Natural killer cell treated with Interleukin-12 subunit alpha and Interleukin-12 subunit beta and Interleukin-15 and Interleukin-18, amount 100 ng/mL, for 72 hours (primary cell): ENCODE results near the gene PPP2R2C. TPM values are rescaled to one million over a fixed set of nuclear protein-coding genes. Genes with fewer than 3 reads are reported as not detected.
A peak's percentile ranks its signal among the peaks of the same experiment; 100 is the strongest.

Experiments
- ATAC-seq, 2 donors: fragments of 150-1000 bp; cut with Tn5 transposase in 1 of 2; sonication (Bioruptor Pico), chemical (Tn5 transposase) in 1 of 2; 2 replicates each; pipeline ENCODE4 v1.10.0; 2021
- DNase-seq: peaks from one replicate; pipeline ENCODE4 v3.0.0; 2022; ENCODE audit warnings: low spot score
- H3K27ac Mint-ChIP-seq, 2 donors: 1 replicate in 1 of 2; 2 replicates in 1 of 2; pipeline ENCODE4 v1.8.0; 2022; ENCODE audit warnings: mixed read lengths in 2 of 2, mild to moderate bottlenecking in 1 of 2, moderate library complexity in 1 of 2
- H3K27me3 Mint-ChIP-seq, 2 donors: 1 replicate in 1 of 2; 2 replicates in 1 of 2; pipeline ENCODE4 v1.8.0; 2022; ENCODE audit warnings: mixed read lengths in 2 of 2
- H3K36me3 Mint-ChIP-seq: one replicate; pipeline ENCODE4 v1.8.0; 2022; ENCODE audit warnings: mixed read lengths
- H3K4me1 Mint-ChIP-seq, 2 donors: 1 replicate in 1 of 2; 2 replicates in 1 of 2; pipeline ENCODE4 v1.8.0; 2022; ENCODE audit warnings: low read depth in 2 of 2, mixed read lengths in 2 of 2, mild to moderate bottlenecking in 1 of 2
- H3K4me3 Mint-ChIP-seq: one replicate; pipeline ENCODE4 v1.8.0; 2022; ENCODE audit warnings: mixed read lengths
- H3K9me3 Mint-ChIP-seq: 2 replicates; pipeline ENCODE4 v1.8.0; 2022; ENCODE audit warnings: mixed read lengths
- total RNA-seq, 2 donors: library from RNA; stranded (reverse); gene quantifications; one replicate each; pipeline ENCODE4 v1.2.3, GENCODE V29; 2022

The PPP2R2C gene
- total RNA-seq, 2 donors from 2014 or later, result not detected

DNA sequence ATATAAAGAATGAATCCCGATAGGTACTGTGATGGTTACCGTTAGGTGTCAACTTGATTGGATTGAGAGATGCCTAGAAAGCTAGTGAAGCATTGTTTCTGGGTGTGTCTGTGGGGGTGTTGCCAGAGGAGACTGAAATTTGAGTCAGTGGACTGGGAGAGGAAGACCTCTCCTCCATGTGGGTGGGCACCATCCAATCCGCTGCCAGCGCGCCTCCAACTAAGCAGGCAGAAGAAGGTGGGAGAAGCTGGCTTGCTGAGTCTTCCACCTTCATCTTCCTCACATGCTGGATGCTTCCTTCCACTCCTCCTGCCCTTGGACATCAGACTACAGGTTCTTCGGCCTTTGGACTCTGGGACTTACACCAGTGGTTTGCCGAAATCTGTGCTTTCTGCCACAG, 162.6 kb downstream of the PPP2R2C start:
- peaks cover 3% of the 10 kb centered on the region for H3K9me3 Mint-ChIP-seq
- ATAC-seq (no peak), DNase-seq (no peak)
- H3K27ac Mint-ChIP-seq, result no peak overlapping the region
- peak overlapping the region; percentile 45 for H3K4me3 Mint-ChIP-seq
- H3K27me3 Mint-ChIP-seq, result peaks cover 54 to 68% of the 10 kb centered on the region in 2 donors
- peaks cover 6 to 9% of the 10 kb centered on the region in 2 donors for H3K4me1 Mint-ChIP-seq
- H3K36me3 Mint-ChIP-seq, result peaks cover 5% of the 10 kb centered on the region

DNA sequence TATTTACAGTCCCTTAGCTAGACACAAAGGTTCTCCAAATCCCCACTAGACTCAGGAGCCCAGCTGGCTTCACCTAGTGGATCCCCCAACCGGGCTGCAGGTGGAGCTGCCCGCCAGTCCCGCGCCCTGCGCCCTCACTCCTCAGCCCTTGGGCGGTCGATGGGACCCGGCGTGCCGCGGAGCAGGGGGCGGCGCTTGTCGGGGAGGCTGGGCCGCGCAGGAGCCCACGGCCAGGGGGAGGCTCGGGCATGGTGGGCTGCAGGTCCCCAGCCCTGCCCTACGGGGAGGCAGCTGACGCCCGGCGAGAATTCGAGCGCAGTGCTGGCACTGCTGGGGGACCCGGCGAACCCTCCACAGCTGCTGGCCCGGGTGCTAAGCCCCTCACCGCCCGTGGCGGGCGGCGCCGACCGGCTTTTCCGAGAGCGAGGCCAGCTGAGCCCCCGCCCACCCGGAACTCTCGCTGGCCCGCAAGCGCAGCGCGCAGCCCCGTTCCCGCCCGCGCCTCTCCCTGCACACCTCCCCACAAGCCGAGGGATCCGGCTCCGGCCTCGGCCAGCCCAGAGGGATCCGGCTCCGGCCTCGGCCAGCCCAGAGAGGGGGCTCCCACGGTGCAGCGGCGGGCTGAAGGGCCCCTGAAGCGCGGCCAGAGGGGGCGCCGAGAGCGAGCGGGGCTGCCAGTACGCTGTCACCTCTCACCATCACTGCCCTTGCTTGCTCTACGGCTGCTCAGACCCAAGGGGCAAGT, 163.3 kb downstream of the PPP2R2C start:
- ATAC-seq (peak; percentile 48 to 57), DNase-seq (peak; percentile 59)
- Mint-ChIP-seq H3K4me3 (peak overlapping the region; percentile 45), H3K27ac (no peak overlapping the region), H3K4me1 (peaks cover 6 to 9% of the 10 kb centered on the region in 2 donors), H3K36me3 (peaks cover 5% of the 10 kb centered on the region), H3K9me3 (peaks cover 3% of the 10 kb centered on the region), H3K27me3 (peaks cover 51 to 63% of the 10 kb centered on the region in 2 donors)

DNA sequence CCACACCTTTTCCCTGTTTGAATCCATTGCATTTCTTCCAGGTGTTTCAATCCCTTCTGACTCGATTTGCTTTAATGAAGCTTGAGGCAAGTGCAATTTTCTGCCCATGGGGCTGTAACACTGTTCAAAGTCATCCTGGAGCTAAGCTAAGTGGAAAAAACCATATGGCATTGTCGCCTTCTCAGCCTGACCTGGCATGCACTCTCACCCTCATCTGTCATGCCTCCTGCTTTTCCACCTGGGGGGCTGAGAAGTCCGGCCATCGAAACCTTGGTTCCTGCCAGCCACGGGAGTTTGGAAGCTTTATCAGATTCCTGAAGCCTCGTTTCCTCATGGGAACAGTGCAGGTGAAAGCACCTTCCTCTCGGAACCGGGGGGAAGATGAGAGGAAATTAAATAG, 164.5 kb downstream of the PPP2R2C start:
- H3K4me1 Mint-ChIP-seq, result peaks cover 6 to 9% of the 10 kb centered on the region in 2 donors
- peak overlapping the region in 1 of 2 donors; percentile 24 for H3K27ac Mint-ChIP-seq
- no peak for ATAC-seq
- peaks cover 3% of the 10 kb centered on the region for H3K9me3 Mint-ChIP-seq
- H3K36me3 Mint-ChIP-seq, result peaks cover 5% of the 10 kb centered on the region
- H3K4me3 Mint-ChIP-seq, result no peak overlapping the region
- peaks cover 48 to 52% of the 10 kb centered on the region in 2 donors for H3K27me3 Mint-ChIP-seq
- DNase-seq, result no peak

DNA sequence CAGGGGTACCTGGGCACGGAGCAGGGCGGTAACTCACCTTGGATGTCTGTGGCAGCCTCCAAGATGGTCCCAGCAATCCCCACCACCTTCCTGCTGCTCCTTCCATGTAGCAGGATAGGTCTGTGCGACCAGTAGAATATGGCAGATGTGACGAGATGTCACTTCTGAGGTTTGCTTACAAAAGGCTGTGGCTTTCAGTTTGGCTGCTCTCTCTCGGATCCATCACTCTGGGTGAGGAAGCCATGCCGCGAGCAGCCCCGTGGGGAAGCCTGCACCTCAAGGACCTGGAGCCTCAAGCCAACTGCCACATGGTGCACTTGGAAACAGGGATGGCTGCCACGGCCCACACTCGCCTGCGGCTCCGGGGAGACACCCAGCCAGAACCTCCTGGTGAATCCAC, 165.2 kb downstream of the PPP2R2C start:
- no peak overlapping the region for H3K4me3 Mint-ChIP-seq
- H3K9me3 Mint-ChIP-seq, result peaks cover 3% of the 10 kb centered on the region
- H3K27ac Mint-ChIP-seq, result no peak overlapping the region
- peaks cover 6 to 9% of the 10 kb centered on the region in 2 donors for H3K4me1 Mint-ChIP-seq
- peaks cover 5% of the 10 kb centered on the region for H3K36me3 Mint-ChIP-seq
- DNase-seq (no peak), ATAC-seq (peak in 1 of 2 donors; percentile 59)
- peaks cover 42 to 45% of the 10 kb centered on the region in 2 donors for H3K27me3 Mint-ChIP-seq

DNA sequence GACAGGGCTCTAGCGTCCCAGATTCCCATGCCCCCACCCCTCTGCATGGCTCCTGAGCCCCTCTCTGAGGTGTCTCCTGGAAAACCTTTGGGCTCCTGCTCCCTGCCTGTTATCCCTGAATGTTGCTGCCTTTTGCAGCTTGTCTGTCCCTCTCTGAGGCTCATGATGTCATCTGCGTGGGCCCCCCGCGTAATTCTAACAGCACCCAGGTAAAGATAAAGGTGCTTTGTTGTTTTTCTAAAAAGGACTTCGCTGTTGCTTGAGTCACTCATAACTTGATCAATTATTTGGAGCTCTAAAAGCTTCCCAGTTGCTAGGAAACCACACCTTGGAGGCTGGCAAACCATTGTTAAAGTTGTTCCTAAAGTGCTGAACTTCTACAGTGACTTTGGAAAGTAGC, 166.1 kb downstream of the PPP2R2C start:
- Mint-ChIP-seq H3K36me3 (peaks cover 5% of the 10 kb centered on the region), H3K27me3 (peaks cover 37 to 38% of the 10 kb centered on the region in 2 donors), H3K27ac (no peak overlapping the region), H3K9me3 (peaks cover 3% of the 10 kb centered on the region), H3K4me3 (no peak overlapping the region), H3K4me1 (peaks cover 6 to 9% of the 10 kb centered on the region in 2 donors)
- ATAC-seq (no peak), DNase-seq (peak; percentile 59)

DNA sequence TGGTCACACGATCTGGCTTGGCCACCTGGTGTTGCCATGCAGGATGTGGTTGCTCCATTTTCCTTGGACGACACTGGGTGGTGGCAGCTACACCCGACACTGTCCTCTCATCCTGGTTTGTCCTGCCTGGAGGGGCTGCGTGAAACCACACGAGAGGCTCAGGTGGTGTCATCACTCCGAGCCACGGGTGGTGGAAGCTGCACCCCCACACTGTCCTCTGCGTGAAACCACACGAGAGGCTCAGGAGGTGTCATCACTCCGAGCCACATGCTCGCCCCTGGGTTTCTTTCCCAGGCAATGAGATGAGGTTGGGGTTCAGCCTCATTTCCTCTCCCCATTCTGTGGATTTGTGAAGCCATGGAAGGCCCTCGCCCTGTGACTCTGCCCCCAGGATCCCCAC, 168.5 kb downstream of the PPP2R2C start:
- DNase-seq (peak; percentile 59), ATAC-seq (peak; percentile 45 to 51)
- H3K27me3 Mint-ChIP-seq, result peaks cover 18 to 23% of the 10 kb centered on the region in 2 donors
- H3K27ac Mint-ChIP-seq, result no peak overlapping the region
- peaks cover 9% of the 10 kb centered on the region for H3K36me3 Mint-ChIP-seq
- peaks cover 3% of the 10 kb centered on the region for H3K9me3 Mint-ChIP-seq
- no peak overlapping the region for H3K4me3 Mint-ChIP-seq
- H3K4me1 Mint-ChIP-seq, result peaks cover 6 to 9% of the 10 kb centered on the region in 2 donors

DNA sequence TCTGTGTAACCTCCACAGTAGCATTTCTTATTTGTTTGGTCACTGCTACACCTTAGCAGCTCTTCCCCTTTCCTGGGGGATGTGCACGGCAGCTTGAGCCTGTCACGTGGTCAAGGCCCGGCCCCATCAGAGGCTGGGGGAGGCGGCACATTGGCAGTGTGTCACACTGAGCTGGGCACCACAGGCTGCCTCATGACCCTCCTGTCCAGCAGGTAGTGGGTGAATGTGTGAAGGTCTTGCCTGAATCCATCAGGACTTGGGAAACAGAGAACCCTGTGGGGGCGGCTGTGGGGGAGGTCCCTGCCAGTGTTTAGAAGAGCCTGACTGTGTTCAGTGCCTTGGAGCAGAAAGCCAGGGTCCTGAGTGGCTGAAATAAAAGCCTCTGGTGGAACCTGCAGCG, 169.5 kb downstream of the PPP2R2C start:
- Mint-ChIP-seq H3K9me3 (no peaks in the 10 kb centered on the region), H3K36me3 (peaks cover 4% of the 10 kb centered on the region)

DNA sequence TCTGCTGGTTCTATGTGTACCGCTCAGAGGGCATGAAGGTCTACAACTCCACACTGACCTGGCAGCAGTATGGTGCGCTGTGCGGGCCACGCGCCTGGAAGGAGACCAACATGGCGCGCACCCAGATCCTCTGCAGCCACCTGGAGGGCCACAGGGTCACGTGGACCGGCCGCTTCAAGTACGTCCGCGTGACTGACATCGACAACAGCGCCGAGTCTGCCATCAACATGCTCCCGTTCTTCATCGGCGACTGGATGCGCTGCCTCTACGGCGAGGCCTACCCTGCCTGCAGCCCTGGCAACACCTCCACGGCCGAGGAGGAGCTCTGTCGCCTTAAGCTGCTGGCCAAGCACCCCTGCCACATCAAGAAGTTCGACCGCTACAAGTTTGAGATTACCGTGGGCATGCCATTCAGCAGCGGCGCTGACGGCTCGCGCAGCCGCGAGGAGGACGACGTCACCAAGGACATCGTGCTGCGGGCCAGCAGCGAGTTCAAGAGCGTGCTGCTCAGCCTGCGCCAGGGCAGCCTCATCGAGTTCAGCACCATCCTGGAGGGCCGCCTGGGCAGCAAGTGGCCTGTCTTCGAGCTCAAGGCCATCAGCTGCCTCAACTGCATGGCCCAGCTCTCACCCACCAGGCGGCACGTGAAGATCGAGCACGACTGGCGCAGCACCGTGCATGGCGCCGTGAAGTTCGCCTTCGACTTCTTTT, 170.5 kb downstream of the PPP2R2C start:
- Mint-ChIP-seq H3K4me3 (no peak overlapping the region), H3K36me3 (peaks cover 4% of the 10 kb centered on the region), H3K27me3 (peaks cover 8 to 12% of the 10 kb centered on the region in 2 donors), H3K27ac (no peak overlapping the region), H3K4me1 (peaks cover 0 to 4% of the 10 kb centered on the region in 2 donors), H3K9me3 (no peaks in the 10 kb centered on the region)
- DNase-seq, result no peak
- no peak for ATAC-seq

More for the DNA sequence above, 169.5 kb downstream of the PPP2R2C start:
- peaks cover 9 to 15% of the 10 kb centered on the region in 2 donors for H3K27me3 Mint-ChIP-seq
- H3K4me1 Mint-ChIP-seq, result peaks cover 0 to 4% of the 10 kb centered on the region in 2 donors
- no peak overlapping the region for H3K4me3 Mint-ChIP-seq
- DNase-seq (no peak), ATAC-seq (no peak)
- no peak overlapping the region for H3K27ac Mint-ChIP-seq

DNA sequence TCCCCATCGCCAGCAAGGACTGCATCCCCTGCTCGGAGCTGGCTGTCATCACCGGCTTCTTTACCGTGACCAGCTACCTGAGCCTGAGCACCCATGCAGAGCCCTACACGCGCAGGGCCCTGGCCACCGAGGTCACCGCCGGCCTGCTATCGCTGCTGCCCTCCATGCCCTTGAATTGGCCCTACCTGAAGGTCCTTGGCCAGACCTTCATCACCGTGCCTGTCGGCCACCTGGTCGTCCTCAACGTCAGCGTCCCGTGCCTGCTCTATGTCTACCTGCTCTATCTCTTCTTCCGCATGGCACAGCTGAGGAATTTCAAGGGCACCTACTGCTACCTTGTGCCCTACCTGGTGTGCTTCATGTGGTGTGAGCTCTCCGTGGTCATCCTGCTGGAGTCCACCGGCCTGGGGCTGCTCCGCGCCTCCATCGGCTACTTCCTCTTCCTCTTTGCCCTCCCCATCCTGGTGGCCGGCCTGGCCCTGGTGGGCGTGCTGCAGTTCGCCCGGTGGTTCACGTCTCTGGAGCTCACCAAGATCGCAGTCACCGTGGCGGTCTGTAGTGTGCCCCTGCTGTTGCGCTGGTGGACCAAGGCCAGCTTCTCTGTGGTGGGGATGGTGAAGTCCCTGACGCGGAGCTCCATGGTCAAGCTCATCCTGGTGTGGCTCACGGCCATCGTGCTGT, 171.2 kb downstream of the PPP2R2C start:
- no peak for ATAC-seq
- H3K4me3 Mint-ChIP-seq, result no peak overlapping the region
- H3K27me3 Mint-ChIP-seq, result peaks cover 2 to 7% of the 10 kb centered on the region in 2 donors
- no peak for DNase-seq
- peaks cover 4% of the 10 kb centered on the region for H3K36me3 Mint-ChIP-seq
- no peak overlapping the region for H3K27ac Mint-ChIP-seq
- no peaks in the 10 kb centered on the region for H3K4me1 Mint-ChIP-seq
- no peaks in the 10 kb centered on the region for H3K9me3 Mint-ChIP-seq

DNA sequence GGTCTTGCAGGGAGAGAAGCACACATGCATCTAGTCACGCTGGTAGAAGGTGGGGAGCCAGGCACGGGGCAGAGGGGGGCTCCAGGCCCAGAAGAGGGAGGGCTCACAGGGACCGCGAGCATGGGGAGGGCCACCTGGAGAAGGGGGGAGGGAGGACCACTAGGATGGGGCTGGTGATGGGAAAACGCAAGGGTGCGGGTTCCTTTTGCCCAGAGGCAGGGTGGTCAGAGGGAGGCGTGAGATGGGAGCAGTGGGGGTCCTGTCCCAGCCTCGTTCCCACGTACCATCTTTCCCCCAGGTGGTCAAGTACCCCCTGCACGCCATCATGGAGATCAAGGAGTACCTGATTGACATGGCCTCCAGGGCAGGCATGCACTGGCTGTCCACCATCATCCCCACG, 172.1 kb downstream of the PPP2R2C start:
- H3K36me3 Mint-ChIP-seq, result peaks cover 4% of the 10 kb centered on the region
- H3K4me3 Mint-ChIP-seq, result no peak overlapping the region
- ATAC-seq (no peak), DNase-seq (no peak)
- no peak overlapping the region for H3K27ac Mint-ChIP-seq
- no peaks in the 10 kb centered on the region for H3K4me1 Mint-ChIP-seq
- peaks cover 0 to 2% of the 10 kb centered on the region in 2 donors for H3K27me3 Mint-ChIP-seq
- no peaks in the 10 kb centered on the region for H3K9me3 Mint-ChIP-seq

DNA sequence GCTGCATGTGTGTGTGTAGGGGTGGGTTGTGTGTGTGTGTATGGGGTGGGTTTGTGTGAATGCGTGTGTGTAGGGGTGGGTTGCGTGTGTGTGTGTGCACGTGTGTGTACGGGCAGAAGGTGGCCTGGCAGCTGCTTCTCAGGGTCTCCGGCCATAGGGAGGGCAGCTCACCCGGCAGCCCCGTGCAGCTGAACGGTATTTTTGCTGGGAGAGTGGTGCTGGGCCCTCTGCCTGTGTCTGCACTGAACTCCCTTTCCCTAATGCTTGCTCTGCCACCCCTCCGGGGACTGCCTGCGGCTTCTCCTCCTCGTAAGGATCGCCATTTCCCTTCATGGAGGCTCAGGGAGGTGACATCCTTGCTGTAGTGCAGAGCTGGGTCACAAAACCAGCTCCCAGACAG, 172.5 kb downstream of the PPP2R2C start:
- no peak for DNase-seq
- H3K9me3 Mint-ChIP-seq, result no peaks in the 10 kb centered on the region
- no peak for ATAC-seq

DNA sequence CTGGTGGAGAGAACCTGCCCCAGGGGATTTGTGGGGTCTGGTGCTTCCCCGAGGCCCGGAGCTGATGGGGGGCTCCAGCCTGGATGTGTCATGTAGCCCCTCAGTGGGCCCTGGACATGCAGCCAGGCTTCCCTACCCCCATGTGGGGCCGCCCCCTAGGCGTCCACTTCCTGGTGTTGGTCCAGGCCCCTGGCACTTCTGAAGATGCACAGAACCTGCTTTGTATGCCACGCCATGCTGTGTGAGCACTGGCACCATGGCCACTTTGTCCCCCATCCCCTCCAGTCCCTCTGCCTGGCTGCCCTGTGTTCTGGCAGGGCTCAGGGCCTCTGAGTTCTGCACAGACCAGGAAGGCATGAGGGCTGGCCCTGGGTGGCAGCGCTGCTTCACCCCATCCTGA, 173.6 kb downstream of the PPP2R2C start:
- H3K9me3 Mint-ChIP-seq, result no peaks in the 10 kb centered on the region
- H3K4me3 Mint-ChIP-seq, result no peak overlapping the region
- DNase-seq (no peak), ATAC-seq (no peak)
- peaks cover 4% of the 10 kb centered on the region for H3K36me3 Mint-ChIP-seq
- H3K27ac Mint-ChIP-seq, result no peak overlapping the region
- no peaks in the 10 kb centered on the region for H3K4me1 Mint-ChIP-seq
- no peaks in the 10 kb centered on the region for H3K27me3 Mint-ChIP-seq

More for the DNA sequence above, 172.5 kb downstream of the PPP2R2C start:
- no peaks in the 10 kb centered on the region for H3K27me3 Mint-ChIP-seq
- H3K4me1 Mint-ChIP-seq, result no peaks in the 10 kb centered on the region
- H3K4me3 Mint-ChIP-seq, result no peak overlapping the region
- peaks cover 4% of the 10 kb centered on the region for H3K36me3 Mint-ChIP-seq
- no peak overlapping the region for H3K27ac Mint-ChIP-seq

DNA sequence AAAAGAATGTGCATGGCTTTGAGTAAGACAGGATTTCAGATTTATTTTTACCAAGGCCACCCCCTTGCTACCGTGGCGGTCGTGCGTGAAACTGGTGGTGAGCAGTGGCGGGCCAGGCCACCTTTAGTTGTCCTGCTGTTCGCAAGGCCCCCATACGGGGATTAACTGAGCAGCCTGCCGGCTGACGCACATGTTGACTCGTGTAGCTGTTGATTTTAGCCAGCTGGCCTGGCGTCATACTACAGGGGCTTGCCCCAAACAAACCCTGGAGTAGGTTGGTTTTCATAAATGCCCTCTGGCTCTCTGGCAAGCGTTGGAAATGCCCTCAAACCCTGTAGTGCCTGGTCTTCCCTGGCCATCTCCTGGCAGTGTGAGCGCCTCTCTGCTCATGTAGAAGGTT, 174.4 kb downstream of the PPP2R2C start:
- H3K4me1 Mint-ChIP-seq, result no peaks in the 10 kb centered on the region
- peaks cover 4% of the 10 kb centered on the region for H3K36me3 Mint-ChIP-seq
- DNase-seq (no peak), ATAC-seq (no peak)
- H3K9me3 Mint-ChIP-seq, result no peaks in the 10 kb centered on the region
- no peaks in the 10 kb centered on the region for H3K27me3 Mint-ChIP-seq
- H3K27ac Mint-ChIP-seq, result no peak overlapping the region
- H3K4me3 Mint-ChIP-seq, result no peak overlapping the region
